EL (cell line): ENCODE results near the gene DNAL1.
A peak's percentile ranks its signal among the peaks of the same experiment; 100 is the strongest.
"Not testable (repeated sequence)": the region's sequence is repeated elsewhere in the genome, so short reads cannot be mapped to it uniquely, and the experiment has no call there.

Experiments
- DNase-seq: peaks from one replicate; pipeline ENCODE4 v3.0.0-alpha.2; 2016

Gene DNAL1

GRCh38 chr14:73644531-73645247 lies at the start of gene DNAL1:
Gene DNAL1 (plus strand): TSS chr14:73644986. CDS start chr14:73645040, 54 bp downstream.
- DNase-seq: peak; percentile 93

GRCh38 chr14:73599499-73599898 lies 45.3 kb upstream of the DNAL1 start:
- DNase-seq: no peak

GRCh38 chr14:73602994-73603393 lies 41.8 kb upstream of the DNAL1 start:
- DNase-seq: no peak

GRCh38 chr14:73606271-73606670 lies 38.5 kb upstream of the DNAL1 start:
- no peak for DNase-seq

GRCh38 chr14:73607241-73607640 lies 37.5 kb upstream of the DNAL1 start:
- DNase-seq: no peak

- DNase-seq: peak; percentile 62
Measured at GRCh38 chr14:73610687-73611086, 34.1 kb upstream of the DNAL1 start.

- peak; percentile 83 for DNase-seq
Measured at GRCh38 chr14:73612339-73613045, 32.3 kb upstream of the DNAL1 start, which contains the start of gene ACOT6. Gene ACOT6 (plus strand): TSS chr14:73612517. CDS start chr14:73612572, 55 bp downstream.

GRCh38 chr14:73613046-73613383 lies 31.8 kb upstream of the DNAL1 start:
- DNase-seq: no peak

GRCh38 chr14:73613419-73613963 lies 31.3 kb upstream of the DNAL1 start:
- no peak for DNase-seq

GRCh38 chr14:73616831-73617230 lies 28.0 kb upstream of the DNAL1 start:
- DNase-seq: no peak

- DNase-seq: no peak
Measured at GRCh38 chr14:73619524-73619923, 25.3 kb upstream of the DNAL1 start.

GRCh38 chr14:73620268-73620667 lies 24.5 kb upstream of the DNAL1 start:
- no peak for DNase-seq

- no peak for DNase-seq
Measured at GRCh38 chr14:73623504-73624054, 21.2 kb upstream of the DNAL1 start.

- no peak for DNase-seq
Measured at GRCh38 chr14:73625706-73626105, 19.1 kb upstream of the DNAL1 start.

- DNase-seq: no peak
Measured at GRCh38 chr14:73627151-73627558, 17.6 kb upstream of the DNAL1 start.

GRCh38 chr14:73630009-73630780 lies 14.6 kb upstream of the DNAL1 start:
- DNase-seq: no peak

GRCh38 chr14:73633116-73634010 lies 11.4 kb upstream of the DNAL1 start:
- DNase-seq: peak; percentile 78

GRCh38 chr14:73634011-73634833 lies 10.6 kb upstream of the DNAL1 start:
- DNase-seq: no peak

GRCh38 chr14:73636355-73636754 lies 8.4 kb upstream of the DNAL1 start:
- not testable (repeated sequence) for DNase-seq

- DNase-seq: no peak
Measured at GRCh38 chr14:73637830-73638229, 7.0 kb upstream of the DNAL1 start.

- no peak for DNase-seq
Measured at GRCh38 chr14:73640796-73641365, 3.9 kb upstream of the DNAL1 start.
